HS-5 (cell line): Measurements from ENCODE around the gene TBC1D26.
"Not testable (repeated sequence)": the region's sequence is repeated elsewhere in the genome, so short reads cannot be mapped to it uniquely, and the experiment has no call there.

Experiments
- DNase-seq: peaks from one replicate; pipeline ENCODE4 v3.0.0-alpha.2; 2012; ENCODE audit warnings: low read depth

The TBC1D26 gene

DNA sequence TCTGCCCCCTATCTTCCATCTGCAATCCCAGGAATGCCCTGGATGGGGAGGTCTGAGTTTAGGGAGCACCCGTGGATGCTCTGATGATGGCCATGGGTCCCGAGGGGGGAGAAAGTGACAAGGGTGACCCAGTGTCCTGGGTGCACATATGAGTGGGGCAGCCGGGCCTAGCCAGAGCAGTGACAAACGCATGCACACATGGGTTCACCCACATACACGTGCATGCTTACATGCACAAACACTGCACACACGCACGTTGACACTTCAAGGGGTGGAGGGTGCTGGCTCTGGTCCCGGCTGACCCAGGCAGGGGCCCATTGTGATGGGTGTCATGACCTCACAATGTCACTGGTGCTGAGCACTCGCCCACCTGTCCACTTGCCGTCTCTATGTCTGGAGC is at the start of gene TBC1D26:
TSS of gene TBC1D26 (plus strand) at position 384 of the 400 bp plus-strand sequence. CDS start 3,066 bp downstream, outside the sequence.
- DNase-seq: not testable (repeated sequence)

- DNase-seq: not testable (repeated sequence)
Observed at GRCh38 chr17:15683135-15683534, 48.9 kb upstream of the TBC1D26 start.

GRCh38 chr17:15683824-15684478 is 48.1 kb upstream of the TBC1D26 start, which contains the start of gene TRIM16:
TRIM16 (minus strand) TSS chr17:15684311; CDS start chr17:15651609, 32,702 bp downstream.
- peak; percentile 6 for DNase-seq

- not testable (repeated sequence) for DNase-seq
Observed at GRCh38 chr17:15687494-15687893, 44.6 kb upstream of the TBC1D26 start.

DNA sequence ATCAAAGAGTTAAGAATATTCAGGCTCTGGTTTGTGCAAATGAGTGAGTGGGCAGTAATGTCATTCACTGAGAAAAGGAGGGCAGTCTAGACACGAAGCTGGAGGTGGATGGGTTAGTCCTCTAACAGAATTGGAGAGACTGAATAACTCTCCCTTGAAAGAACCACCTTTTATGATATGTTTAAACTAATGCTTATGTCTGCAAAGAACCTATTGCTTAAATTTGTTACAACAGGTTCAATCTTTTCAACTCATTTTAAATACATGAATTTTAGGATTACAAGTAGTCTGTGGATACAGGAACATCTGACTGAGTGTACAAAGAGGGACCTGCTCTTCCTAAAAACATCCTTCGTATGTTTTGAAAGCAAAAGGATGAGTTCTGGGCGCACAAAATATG is 33.1 kb upstream of the TBC1D26 start:
- DNase-seq: not testable (repeated sequence)

DNA sequence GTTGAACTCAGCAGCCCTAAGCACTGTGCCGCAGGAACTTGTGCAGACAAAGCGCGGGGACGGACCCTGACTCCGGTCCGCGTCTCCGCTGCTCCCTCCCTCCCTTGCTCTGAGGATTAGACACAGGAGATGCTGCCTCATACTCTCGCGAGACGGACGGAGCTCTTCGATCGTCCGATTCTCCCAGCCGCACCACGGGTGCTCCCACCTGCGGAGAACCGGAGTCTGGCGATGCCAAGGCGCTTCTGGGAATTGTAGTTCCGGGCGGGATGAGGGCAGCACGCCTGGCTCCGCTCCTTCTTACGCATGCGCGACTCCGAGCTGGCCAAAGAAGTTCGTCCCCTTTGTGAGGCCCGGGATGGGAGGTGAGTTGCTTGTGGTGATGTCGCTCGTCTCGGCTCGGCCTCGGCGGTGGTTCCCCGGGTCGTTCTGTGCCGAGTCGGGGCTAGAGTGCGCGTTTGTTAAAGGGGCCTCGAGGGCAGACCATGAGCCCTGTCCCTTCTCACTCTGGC is 32.6 kb upstream of the TBC1D26 start, which contains the start of gene ZNF286A:
TSS of gene ZNF286A (plus strand) at position 340 of the 512 bp plus-strand sequence. CDS start 578 bp downstream, outside the sequence.
- DNase-seq: peak; percentile 92

DNA sequence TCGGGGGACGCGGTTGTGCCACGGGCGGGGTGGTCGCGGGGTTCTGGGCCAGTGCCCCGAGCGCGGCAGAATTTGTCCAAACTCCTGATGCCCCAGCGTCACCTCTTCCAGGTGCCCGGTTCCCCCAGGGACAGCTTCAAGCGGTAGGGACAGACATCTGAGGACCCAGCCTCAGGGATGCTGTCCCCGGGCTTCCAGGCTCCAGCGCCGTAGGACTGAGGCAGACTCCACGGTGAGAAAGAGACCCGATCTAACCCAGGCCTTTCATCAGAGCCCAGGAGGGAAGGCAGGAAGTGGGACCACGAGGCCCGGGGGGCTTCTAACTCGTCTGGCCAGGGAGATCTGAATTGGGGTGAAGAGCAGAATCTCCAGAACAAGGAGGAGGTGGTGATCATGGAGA is 32.1 kb upstream of the TBC1D26 start:
- DNase-seq: not testable (repeated sequence)

DNA sequence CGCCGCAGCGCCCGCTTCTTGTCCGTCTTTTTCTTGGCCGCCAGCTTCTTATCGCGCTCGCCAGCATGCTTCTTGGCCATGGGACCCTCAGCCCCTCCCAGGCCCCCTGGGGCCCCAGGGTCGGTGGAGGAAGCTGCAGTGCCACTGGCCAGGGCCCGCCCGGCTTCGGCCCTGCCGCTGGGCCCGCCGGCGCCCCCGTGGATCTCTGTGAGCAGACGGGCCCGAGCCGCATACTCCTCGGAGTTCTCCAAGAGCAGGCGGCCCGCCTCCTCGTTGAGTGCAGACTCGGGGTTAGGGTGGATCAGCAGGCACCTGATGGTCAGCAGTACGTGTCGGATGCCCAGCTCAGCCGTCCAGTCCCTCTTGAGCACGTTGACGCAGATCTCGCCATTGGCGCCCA is 27.8 kb upstream of the TBC1D26 start:
- not testable (repeated sequence) for DNase-seq

GRCh38 chr17:15704813-15705212 is 27.3 kb upstream of the TBC1D26 start:
- not testable (repeated sequence) for DNase-seq

GRCh38 chr17:15708879-15709278 is 23.2 kb upstream of the TBC1D26 start:
- not testable (repeated sequence) for DNase-seq

GRCh38 chr17:15716601-15717563 is 15.2 kb upstream of the TBC1D26 start:
- DNase-seq: not testable (repeated sequence)

GRCh38 chr17:15730535-15730934 is 1.5 kb upstream of the TBC1D26 start:
- not testable (repeated sequence) for DNase-seq

- not testable (repeated sequence) for DNase-seq
Observed at GRCh38 chr17:15733174-15733789, 1.2 kb downstream of the TBC1D26 start.

DNA sequence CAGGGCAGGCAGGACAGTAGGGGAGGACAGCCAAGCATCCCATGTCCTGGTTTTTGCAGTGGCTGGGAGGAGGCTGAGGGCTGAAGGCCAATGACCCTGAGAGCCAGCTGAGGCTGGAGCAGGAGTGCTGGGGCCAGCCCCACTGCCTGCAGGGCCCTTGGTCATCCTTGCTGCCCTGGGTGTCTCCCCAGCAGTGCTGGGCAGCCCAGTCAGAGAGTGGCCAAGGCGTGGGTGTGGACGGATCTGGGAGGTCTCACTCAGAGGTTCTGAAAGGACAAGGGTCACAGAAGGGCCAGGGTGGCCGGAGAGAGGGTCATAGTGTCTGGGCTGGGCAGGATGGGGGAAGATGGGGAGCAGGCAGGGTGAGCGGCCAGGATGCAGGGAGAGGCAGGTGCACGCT is 4.5 kb downstream of the TBC1D26 start:
- DNase-seq: not testable (repeated sequence)

DNA sequence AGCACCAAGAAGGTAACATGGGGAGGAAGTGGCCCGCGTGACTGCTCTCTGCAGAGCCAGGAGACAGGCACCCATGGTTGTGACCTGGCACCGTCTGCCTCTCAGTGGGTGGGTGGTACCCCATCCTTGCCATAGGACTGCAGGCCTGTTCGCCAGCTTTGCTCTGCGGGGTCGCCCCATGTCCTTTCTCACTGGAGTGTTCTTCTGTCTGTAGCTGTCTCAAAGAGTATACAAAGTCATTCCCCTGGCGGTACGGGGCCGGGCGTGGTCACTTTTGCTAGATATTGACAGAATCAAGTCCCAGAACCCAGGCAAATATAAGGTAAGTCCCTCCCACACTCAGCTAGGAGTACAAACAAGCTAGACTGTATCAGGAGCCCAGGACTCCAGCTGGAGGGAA is 6.0 kb downstream of the TBC1D26 start:
- no peak for DNase-seq

- not testable (repeated sequence) for DNase-seq
Observed at GRCh38 chr17:15739259-15739658, 7.2 kb downstream of the TBC1D26 start.

DNA sequence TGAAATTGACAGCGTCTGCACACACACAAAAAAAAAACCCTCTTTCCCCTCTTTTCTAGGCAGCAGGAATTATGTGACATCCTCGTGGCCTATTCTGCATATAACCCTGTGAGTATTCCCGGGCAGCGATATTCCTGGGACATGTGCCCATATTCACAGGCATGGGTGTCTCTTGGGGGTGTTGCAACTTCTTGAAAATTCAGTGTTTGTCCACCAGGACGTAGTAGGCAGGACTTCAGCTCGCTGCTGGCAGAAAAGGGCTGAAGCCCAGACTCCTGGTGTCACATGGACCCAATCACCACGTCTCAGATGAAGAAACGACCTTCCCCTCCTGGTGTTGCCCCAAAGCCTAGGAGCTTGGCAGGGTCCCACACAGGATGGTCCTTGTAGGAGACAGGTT is 8.0 kb downstream of the TBC1D26 start:
- DNase-seq: not testable (repeated sequence)

GRCh38 chr17:15740570-15741120 is 8.6 kb downstream of the TBC1D26 start:
- DNase-seq: no peak

DNA sequence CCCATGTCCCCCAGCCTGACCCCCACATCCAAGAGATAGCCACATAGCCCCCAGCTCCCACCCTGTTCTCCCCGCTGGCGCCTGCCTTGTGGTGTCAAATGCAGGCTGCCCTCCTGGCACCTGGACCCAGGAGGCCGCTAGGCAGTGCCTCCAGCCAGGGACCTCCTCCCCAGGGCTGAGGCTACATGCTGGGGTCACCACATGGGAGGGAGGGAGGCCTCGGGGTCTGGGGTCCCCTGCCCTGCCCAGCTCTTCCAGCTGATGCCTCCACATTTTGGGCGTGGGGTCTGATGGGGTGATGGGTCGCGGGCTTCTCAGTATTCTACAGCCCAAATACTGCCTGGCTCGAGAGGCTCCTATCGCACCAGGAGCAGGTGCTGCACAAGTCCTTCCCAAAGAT is 9.5 kb downstream of the TBC1D26 start:
- DNase-seq: no peak

- no peak for DNase-seq
Observed at GRCh38 chr17:15742051-15742795, 10.1 kb downstream of the TBC1D26 start.

DNA sequence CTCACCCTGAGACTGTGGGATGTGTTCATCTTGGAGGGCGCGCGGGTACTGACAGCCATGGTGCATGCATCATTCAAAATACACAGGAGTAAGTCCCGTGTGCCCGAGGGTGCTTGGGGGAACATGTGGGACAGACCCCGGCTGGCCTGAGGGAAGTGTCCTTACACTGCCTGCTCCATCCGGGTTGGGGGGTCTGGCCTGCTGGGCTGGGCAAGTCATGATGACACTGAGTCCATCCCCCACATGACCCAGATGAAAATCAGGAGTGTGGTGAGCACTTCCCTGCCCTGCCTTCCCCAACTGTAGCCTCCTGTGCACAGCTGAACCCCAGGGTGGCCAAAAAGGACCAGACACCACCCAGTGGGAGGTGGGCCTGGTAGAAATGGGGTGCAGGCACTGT is 10.8 kb downstream of the TBC1D26 start:
- no peak for DNase-seq
